Stimulated activated effector memory CD8-positive, alpha-beta T cell treated with anti-CD3 and anti-CD28 coated beads, Interleukin-12 subunit alpha, Interleukin-12 subunit beta, amount 100 ng/mL, for 72 hours (primary cell): Measurements from ENCODE around the gene IRF3.
"Not testable (repeated sequence)": the region's sequence is repeated elsewhere in the genome, so short reads cannot be mapped to it uniquely, and the experiment has no call there.

Experiments used
- ATAC-seq: fragments of 150-1000 bp; cut with Tn5 transposase; 2 replicates; pipeline ENCODE4 v1.10.0; 2021
- DNase-seq, 2 donors: peaks; one replicate each; pipeline ENCODE4 v3.0.0; 2021 to 2022; ENCODE audit warnings: low spot score in 2 of 2
- H3K27ac Mint-ChIP-seq: one replicate; pipeline ENCODE4 v1.8.0; 2022; ENCODE audit warnings: mild to moderate bottlenecking, mixed read lengths
- H3K36me3 Mint-ChIP-seq: one replicate; pipeline ENCODE4 v1.8.0; 2022; ENCODE audit warnings: mild to moderate bottlenecking, mixed read lengths
- H3K4me1 Mint-ChIP-seq: one replicate; pipeline ENCODE4 v1.8.0; 2022; ENCODE audit warnings: mixed read lengths
- H3K4me3 Mint-ChIP-seq: one replicate; pipeline ENCODE4 v1.8.0; 2022; ENCODE audit warnings: mild to moderate bottlenecking, mixed read lengths
- H3K9me3 Mint-ChIP-seq: one replicate; pipeline ENCODE4 v1.8.0; 2022; ENCODE audit warnings: mixed read lengths

IRF3 gene

GRCh38 chr19:49631014-49631588, 34.6 kb downstream of the IRF3 start:
- Mint-ChIP-seq H3K4me3 (no peak overlapping the region), H3K9me3 (no peaks in the 10 kb centered on the region), H3K27ac (no peak overlapping the region), H3K4me1 (peaks cover 12% of the 10 kb centered on the region), H3K36me3 (peaks cover 42% of the 10 kb centered on the region)
- ATAC-seq = no peak
- DNase-seq = no peak

- Mint-ChIP-seq H3K9me3 (no peaks in the 10 kb centered on the region), H3K27ac (no peak overlapping the region), H3K36me3 (peaks cover 43% of the 10 kb centered on the region), H3K4me1 (no peaks in the 10 kb centered on the region), H3K4me3 (no peak overlapping the region)
- ATAC-seq (no peak), DNase-seq (no peak)
Observed at GRCh38 chr19:49629659-49630058, 36.0 kb downstream of the IRF3 start.

- H3K9me3 Mint-ChIP-seq = no peaks in the 10 kb centered on the region
- peaks cover 74% of the 10 kb centered on the region for H3K36me3 Mint-ChIP-seq
- no peak for DNase-seq
- no peak overlapping the region for H3K4me3 Mint-ChIP-seq
- no peak for ATAC-seq
- no peak overlapping the region for H3K27ac Mint-ChIP-seq
- H3K4me1 Mint-ChIP-seq = no peaks in the 10 kb centered on the region
Observed at GRCh38 chr19:49626226-49626625, 39.4 kb downstream of the IRF3 start.

GRCh38 chr19:49624967-49625910, 40.4 kb downstream of the IRF3 start:
- ATAC-seq (no peak), DNase-seq (no peak)
- Mint-ChIP-seq H3K9me3 (no peaks in the 10 kb centered on the region), H3K36me3 (peaks cover 80% of the 10 kb centered on the region), H3K4me3 (no peak overlapping the region), H3K4me1 (no peaks in the 10 kb centered on the region), H3K27ac (no peak overlapping the region)

- DNase-seq, H3K9me3 Mint-ChIP-seq, H3K4me3 Mint-ChIP-seq, ATAC-seq: not testable (repeated sequence)
- peaks cover 92% of the 10 kb centered on the region for H3K36me3 Mint-ChIP-seq
- peaks cover 30% of the 10 kb centered on the region for H3K4me1 Mint-ChIP-seq
- H3K27ac Mint-ChIP-seq = peak overlapping the region; percentile 61
Observed at GRCh38 chr19:49617860-49618259, 47.8 kb downstream of the IRF3 start.

- no peak for ATAC-seq
Observed at GRCh38 chr19:49616945-49617344, 48.7 kb downstream of the IRF3 start.

GRCh38 chr19:49616532-49616931, 49.1 kb downstream of the IRF3 start:
- Mint-ChIP-seq H3K36me3 (peaks cover 78% of the 10 kb centered on the region), H3K4me3 (no peak overlapping the region), H3K4me1 (peaks cover 37% of the 10 kb centered on the region), H3K27ac (no peak overlapping the region), H3K9me3 (no peaks in the 10 kb centered on the region)
- ATAC-seq (no peak), DNase-seq (no peak)

More at GRCh38 chr19:49616945-49617344, 48.7 kb downstream of the IRF3 start:
- DNase-seq = no peak
- Mint-ChIP-seq H3K4me1 (peaks cover 37% of the 10 kb centered on the region), H3K27ac (peak overlapping the region; percentile 61), H3K4me3 (no peak overlapping the region), H3K36me3 (peaks cover 83% of the 10 kb centered on the region), H3K9me3 (no peaks in the 10 kb centered on the region)

GRCh38 chr19:49615861-49616260, 49.8 kb downstream of the IRF3 start:
- peak overlapping the region; percentile 93 for H3K27ac Mint-ChIP-seq
- peaks cover 78% of the 10 kb centered on the region for H3K36me3 Mint-ChIP-seq
- no peak overlapping the region for H3K4me3 Mint-ChIP-seq

GRCh38 chr19:49614096-49614833, 51.4 kb downstream of the IRF3 start:
- H3K4me3 Mint-ChIP-seq = peak overlapping the region; percentile 67
- no peaks in the 10 kb centered on the region for H3K9me3 Mint-ChIP-seq
- H3K4me1 Mint-ChIP-seq = peaks cover 37% of the 10 kb centered on the region
- H3K36me3 Mint-ChIP-seq = peaks cover 79% of the 10 kb centered on the region
- ATAC-seq (peak; percentile 96), DNase-seq (peak in 1 of 2 donors; percentile 72)
- H3K27ac Mint-ChIP-seq = peak overlapping the region; percentile 93

More at GRCh38 chr19:49615861-49616260, 49.8 kb downstream of the IRF3 start:
- no peak for ATAC-seq
- Mint-ChIP-seq H3K9me3 (no peaks in the 10 kb centered on the region), H3K4me1 (peaks cover 37% of the 10 kb centered on the region)
- DNase-seq = no peak

GRCh38 chr19:49613374-49613773, 52.3 kb downstream of the IRF3 start:
- DNase-seq = no peak
- H3K4me3 Mint-ChIP-seq = peak overlapping the region; percentile 67
- ATAC-seq = no peak
- no peaks in the 10 kb centered on the region for H3K9me3 Mint-ChIP-seq
- peak overlapping the region; percentile 93 for H3K27ac Mint-ChIP-seq
- H3K4me1 Mint-ChIP-seq = peaks cover 30% of the 10 kb centered on the region
- peaks cover 79% of the 10 kb centered on the region for H3K36me3 Mint-ChIP-seq
